Ammon's horn (tissue), 1 donor: ENCODE measurements around the gene MBP.

Experiments
- DNase-seq: peaks from one replicate; pipeline ENCODE4 v3.0.0-alpha.2; 2016; ENCODE audit warnings: low spot score

Gene MBP

GRCh38 chr18:77065221-77065981, 67.2 kb downstream of the MBP start:
- DNase-seq, result peak; percentile 74

DNA sequence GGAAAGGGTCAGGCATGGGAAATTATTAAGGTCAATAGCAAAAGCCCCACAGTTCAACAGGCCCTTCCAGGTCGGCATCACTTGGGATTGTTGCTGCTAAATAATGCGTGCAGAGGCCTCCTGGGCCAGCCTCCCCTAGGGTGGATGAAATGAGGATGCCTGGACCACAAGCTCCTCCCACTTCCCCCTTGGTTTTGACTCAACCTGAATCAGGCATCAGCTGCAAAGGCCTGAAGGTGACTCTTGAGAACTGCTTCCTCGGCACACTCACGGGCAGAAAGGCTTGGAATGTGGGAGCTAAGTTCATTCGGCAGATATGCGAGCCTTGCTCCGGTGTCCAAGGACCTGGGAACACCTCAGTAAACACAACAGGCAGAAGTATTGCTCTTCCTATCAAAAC, 69.3 kb downstream of the MBP start:
- DNase-seq, result no peak

- DNase-seq, result no peak
These were observed 70.0 kb downstream of the MBP start for GRCh38 chr18:77062518-77063003.

DNA sequence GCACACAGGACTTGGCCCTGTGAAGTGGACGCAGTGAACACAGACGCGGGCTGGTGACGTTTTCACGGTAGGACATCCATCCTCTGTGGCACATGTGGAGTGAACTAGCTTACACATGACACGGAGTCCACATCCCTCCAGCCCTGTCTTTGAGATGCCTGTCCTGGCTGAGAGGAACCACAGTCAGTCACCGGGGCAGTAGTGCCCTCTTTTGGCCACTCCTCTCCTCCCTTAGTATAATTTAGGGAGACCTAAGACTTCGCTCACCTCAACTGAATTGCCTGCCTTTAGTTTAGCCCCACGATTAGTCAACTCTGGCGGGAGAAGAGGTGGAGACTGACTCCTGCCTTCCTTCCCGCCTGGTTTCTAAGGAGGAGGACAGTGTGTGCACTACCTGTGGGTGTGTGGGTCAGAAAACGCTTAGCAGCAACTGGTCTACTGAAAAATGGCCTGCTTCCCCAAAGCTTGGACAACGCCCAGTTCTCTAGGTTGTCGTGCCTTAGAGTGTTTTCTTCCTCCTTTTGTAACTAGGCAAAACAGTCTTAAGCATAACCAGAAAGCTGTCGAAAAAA, 70.6 kb downstream of the MBP start:
- DNase-seq, result peak; percentile 81

- no peak for DNase-seq
These were observed 71.2 kb downstream of the MBP start for GRCh38 chr18:77061281-77061945.

GRCh38 chr18:77060151-77060550, 72.4 kb downstream of the MBP start:
- DNase-seq, result no peak

DNA sequence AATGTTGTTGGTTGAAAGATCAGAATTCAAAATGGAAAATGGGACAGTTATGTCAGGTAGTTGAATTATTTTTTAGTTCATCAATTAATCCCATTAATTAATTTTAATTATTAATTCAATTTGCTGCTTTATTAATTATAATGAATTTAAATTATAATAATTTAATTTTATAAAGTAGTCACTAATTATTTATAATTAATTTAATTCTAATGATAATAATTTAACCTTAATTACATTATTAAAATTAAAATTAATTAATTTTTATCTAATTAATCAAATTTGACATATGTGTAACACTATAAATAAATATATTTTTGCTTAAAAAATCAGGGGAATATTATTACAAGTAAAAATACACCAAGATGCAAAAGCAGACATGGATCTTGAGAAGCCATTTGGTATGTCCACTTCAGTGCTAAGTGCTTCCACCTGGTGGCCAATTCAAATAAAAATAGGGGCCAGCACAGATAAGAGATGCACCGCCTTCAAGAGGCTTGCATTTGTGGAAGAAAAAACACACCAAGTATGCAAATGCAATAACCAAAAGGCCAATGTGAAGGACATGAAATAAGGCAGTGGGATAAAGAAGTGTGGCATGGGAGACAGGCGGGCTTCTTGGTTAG, 73.2 kb downstream of the MBP start:
- no peak for DNase-seq

DNA sequence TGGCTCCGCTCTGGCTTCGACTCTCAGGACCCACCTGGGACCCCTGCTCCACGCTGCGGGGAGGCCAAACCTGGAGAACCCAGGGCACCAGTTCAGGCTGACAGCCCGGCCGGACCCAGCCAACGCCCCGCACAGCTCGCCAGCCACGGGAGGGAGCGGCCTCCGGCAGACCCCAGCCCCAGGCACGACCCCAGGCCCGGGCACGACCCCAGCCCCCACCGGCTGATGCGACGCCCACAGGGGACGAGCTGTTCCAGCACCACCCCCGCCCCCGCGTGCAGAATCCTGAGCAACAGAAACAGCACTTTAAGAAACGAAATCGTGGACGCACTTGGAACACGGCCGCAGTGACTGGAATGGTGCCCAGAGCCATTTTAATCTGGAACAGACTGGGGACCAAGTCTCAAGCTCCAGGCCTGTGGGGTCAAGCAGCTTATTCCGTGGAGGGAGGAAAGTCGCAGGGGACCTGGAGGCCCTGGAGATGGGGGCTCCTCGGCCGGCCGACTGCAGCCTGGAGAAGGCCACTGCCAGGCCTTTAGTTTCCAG, 74.2 kb downstream of the MBP start:
- no peak for DNase-seq

DNA sequence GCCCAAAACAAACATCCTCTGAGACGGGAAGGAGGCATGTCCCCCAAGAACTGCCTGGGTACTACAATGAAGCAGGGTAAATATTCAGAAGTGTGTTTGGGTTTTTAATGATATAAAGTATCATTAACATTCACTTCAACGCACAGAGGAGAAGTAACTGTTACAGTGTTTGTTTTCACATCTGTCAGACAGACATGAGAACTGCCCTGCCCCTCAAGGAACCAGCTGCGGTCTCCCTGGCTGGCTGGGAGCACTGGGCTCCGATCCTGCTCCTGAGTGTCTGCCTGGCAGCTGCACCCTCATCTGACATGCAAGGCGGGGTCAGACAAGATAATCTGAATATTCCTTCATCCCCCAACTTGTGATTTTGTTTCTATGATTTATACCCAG, 75.6 kb downstream of the MBP start:
- peak; percentile 77 for DNase-seq

- no peak for DNase-seq
These were observed 76.1 kb downstream of the MBP start for GRCh38 chr18:77056344-77057005.

GRCh38 chr18:77055429-77056300, 76.9 kb downstream of the MBP start:
- no peak for DNase-seq

DNA sequence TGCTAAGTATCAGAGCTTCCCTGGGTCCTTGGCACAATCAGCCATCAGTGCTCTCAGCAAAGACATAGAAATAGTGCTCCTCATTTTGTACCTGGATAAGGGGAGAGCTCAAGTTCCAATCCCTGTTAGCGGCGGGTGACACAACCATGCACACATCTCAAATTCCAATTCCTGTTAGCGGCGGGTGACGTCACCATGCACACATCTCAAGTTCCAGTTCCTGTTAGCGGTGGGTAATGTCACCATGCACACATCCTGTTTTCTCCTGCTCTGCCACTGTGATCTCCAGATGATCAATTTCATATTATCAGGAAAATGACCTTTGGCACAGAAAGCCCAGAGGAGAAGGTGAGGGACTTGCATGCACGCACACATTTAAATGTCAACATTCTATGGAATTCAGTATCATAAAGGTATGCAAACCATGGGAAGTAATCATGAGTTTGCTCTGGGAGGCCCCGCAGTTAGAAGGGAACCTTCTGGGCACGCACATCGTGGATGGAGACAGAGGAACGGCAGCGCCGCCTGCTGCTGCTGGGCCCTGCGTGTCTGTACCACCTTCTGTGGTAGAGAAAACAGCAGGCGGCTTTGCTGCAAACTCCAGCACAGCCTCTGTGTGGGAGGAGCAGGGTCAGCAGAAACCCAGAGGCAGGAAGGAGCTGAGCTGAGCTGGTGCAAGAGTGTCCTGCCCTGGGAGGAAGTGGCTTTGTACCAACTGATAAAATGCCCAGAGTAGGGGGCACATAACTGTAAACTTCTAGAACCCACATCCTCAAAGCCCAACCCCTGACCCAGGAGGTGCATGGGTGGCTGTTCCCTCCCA, 77.8 kb downstream of the MBP start:
- DNase-seq, result peak; percentile 95

DNA sequence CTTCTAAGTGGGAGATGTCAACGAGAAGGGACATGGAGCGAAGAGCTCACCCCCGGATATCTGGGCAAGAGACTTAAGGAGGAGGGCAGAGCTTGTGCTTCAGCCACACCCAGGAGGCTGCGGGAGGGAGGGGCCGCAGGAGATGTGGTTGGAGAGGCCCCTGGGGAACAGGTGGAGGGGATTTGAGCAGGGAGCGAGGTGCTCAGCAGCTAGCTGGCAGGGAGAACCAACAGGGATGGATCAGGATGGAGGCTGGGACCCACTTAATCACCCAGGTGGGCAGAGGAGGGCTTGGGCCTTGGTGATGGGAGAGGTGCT, 78.3 kb downstream of the MBP start:
- no peak for DNase-seq

DNA sequence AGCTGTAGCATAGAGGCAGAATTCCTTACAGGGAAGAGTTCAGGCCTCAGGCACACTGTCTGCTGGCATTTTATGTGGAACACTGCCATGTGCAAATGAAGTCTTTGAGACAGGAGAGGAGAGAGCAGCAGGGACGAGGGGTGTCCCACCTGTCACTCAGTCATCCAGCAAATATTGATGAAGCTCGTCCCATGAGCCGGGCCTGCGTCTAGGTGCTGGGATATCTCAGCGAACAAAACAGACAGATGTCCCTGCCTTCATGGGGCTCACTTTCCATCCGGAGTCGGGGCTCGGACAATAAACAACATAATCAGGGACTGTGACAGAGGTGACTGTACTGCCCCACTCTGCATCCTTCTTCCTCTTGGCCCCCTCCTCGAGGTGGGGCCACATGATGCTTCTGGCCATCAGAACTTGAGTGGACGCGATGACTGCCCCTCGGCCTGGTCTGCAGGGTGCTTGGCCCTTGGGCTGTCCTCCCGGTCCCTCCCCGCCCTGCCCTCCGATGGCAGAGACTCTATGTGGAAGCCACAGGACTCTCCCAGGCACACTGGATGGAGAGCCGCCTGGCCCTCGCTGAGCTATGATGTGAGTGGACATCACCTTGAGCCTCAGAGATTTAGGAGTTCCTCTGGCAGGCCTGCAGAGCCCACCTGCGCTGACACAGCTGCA, 78.8 kb downstream of the MBP start:
- no peak for DNase-seq

GRCh38 chr18:77052983-77053309, 79.6 kb downstream of the MBP start:
- peak; percentile 77 for DNase-seq

GRCh38 chr18:77052297-77052982, 80.1 kb downstream of the MBP start:
- DNase-seq, result peak; percentile 91

GRCh38 chr18:77051581-77052296, 80.8 kb downstream of the MBP start:
- DNase-seq, result no peak

GRCh38 chr18:77049938-77050337, 82.6 kb downstream of the MBP start:
- DNase-seq, result no peak
